ENCODE results near the gene LPCAT3.

The LPCAT3 gene

DNA sequence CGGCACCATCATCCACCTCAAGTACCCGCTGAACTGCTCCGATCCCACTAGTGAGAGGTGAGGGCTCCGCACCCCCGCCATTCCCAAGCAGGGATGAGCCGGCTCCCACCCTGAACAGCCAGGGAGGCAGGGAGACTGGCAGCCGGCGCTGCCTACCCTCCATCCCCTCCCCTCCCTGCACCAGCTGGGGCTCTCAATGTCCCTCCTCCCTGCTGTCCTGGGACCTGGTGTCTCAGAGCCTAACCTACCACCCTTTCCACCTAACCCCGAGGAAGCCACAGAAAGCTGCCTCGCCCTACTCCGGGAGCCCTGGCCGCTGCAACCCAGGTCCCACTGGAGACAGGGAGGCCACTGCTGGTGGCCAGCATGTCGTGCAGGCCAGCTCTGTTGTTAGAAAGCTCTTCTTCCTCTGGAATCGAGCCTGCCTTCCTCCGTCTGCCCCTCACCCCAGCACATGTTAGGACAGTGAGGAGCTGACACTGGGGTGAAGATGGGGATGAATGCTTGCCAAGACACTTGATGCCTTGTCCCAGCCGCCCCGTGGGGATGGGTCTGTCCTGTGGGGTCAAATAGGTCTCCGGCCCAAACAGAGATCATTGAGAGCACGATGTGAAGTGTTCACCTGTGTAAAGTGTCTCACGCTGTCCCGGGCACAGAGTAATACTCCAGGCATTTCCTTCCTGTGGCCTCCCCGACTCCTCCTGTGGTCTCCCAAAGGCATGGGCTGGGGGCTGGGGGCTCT, 66.0 kb downstream of the LPCAT3 start:
- DNase-seq (ENCODE audit: low spot score), result no peak

DNA sequence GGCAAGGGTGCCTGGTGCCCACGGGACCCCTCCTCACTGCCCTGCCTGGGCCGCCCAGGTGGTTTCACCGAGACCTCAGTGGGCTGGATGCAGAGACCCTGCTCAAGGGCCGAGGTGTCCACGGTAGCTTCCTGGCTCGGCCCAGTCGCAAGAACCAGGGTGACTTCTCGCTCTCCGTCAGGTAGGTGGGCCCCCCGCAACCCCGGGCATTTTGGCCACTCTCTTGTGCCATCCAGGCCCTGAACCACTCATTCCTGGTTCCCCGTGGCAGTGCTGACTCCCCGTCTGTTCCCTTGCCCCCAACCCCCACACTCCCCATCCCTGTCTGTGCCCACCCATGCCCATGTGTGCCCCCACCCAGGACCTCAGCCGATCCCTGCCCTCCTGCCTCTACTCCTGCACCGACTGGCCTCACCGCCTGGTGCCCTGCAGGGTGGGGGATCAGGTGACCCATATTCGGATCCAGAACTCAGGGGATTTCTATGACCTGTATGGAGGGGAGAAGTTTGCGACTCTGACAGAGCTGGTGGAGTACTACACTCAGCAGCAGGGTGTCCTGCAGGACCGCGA, 66.6 kb downstream of the LPCAT3 start:
- no peak for DNase-seq (ENCODE audit: low spot score)

DNA sequence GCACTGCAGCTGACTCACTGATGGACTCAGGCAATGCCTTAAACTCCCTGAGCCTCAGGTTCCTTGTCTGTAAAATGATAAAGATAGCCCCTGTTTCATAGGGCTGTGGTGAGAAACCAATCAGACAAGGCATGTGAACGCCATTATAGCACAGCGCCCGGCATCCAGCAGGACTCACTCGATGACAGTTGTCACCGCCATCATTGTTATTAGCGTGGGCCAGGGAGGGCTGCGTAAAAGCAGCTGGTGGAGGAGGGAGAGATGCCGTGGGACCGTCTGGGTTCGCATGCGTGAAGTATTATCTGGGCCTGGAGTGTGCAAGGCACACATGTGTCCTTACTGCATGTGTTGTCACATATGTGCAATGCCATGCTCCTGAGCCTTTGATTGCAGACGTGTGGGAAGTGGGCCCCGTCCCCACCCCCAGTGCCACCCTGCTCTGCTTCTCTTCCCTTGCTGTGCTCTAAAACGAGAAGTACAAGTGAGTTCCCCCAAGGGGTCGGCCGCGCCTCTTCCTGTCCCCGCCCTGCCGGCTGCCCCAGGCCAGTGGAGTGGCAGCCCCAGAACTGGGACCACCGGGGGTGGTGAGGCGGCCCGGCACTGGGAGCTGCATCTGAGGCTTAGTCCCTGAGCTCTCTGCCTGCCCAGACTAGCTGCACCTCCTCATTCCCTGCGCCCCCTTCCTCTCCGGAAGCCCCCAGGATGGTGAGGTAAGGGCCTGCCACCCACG, 67.3 kb downstream of the LPCAT3 start, which contains the start of gene PTPN6:
Gene PTPN6, plus strand, starts transcription at position 546 of the 730 bp plus-strand sequence. Its CDS starts 157 bp downstream, at position 703.
- no peak for DNase-seq (ENCODE audit: low spot score)

DNA sequence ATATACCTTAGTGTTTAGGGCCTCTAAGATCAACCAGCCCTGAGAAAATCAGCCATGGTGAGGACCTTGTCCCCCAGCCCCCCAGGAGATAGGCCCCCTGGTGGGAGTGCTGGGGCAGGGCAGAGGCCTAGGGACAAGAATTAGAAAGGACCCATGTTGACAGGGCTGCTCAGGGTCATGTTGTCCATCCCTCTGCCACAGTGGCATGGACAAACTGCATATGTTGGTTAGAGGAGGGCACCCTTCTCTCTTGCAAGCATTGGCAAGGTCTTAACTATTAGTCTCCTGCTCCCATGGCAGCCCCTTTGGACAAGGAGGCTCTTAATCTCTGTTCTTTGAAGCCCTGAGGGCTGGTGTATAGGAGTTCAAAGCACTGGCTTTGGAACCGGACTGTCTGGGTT, 67.9 kb downstream of the LPCAT3 start:
- DNase-seq (ENCODE audit: low spot score), result no peak

DNA sequence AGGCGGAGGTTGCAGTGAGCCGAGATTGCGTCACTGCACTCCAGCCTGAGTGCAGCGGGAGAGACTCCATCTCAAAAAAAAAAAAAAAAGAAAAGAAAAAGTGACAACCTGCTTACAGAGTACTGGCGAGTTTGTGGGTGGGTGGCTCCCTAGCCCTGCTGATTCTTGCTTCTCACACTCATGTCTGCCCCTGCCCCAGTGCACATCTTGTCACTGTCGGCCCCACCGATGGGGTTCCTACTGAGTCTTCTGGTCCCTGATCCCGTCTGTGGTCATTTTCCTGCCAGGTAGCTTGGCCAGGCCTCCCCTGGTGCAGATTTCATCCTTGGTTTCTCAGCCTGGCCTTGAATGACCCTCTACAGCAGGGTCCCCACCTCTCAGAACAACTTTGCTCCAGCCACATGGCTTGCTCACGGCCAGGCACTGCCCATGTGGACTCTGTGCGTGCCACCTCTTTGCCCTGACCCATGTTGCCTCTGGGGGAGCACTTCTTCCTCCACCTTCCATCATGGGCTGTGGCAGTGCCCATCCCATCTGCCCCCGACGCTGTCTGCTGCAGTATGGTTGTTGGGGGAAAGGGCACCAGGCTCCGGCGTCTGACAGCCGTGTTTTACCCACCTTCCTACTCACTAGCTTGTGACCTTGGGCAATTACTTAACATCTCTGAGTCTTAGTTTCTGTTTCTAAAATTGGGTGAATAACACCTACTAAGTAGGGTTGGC, 69.2 kb downstream of the LPCAT3 start:
- no peak for DNase-seq (ENCODE audit: low spot score)

DNA sequence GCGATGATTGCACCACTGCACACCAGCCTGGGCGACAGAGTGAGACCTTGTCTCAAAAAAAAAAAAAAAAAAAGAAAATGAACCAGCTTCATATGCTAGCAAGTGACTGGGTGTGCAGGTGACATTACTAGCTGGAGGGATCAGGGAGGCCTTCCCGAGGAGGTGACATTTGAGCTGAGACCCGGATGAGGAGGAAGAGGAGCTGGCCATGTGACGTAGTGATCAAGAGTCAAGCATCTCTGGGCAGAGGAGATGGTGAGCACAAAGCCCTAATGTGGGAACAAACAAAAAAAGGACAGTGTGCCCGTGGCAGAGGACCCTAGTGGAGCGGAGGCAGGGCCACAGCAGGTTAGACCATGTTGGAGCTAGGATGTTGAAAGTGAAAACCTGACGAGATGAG, 70.7 kb downstream of the LPCAT3 start:
- no peak for DNase-seq (ENCODE audit: low spot score)

DNA sequence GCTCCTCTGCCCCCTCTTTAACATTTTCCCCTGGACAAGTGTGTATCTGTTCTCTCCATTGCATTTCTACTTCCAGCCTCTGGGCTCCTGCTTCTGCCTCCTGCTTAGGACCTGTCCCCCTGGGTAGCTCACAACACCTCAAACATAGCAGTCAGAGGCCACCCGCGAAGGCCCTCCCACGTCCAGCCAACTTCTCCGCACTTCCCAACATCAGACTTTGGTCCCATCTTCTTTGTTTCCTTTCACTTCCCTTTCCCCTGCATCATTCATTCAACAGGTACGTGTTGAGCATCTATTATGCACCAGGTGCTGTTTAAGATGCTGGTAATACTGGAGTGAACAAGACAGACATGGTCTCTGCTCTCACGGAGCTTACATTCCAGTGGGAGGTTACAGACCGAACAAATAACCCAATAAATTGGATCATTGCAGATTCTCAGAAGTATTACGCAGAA, 71.3 kb downstream of the LPCAT3 start:
- no peak for DNase-seq (ENCODE audit: low spot score)

DNA sequence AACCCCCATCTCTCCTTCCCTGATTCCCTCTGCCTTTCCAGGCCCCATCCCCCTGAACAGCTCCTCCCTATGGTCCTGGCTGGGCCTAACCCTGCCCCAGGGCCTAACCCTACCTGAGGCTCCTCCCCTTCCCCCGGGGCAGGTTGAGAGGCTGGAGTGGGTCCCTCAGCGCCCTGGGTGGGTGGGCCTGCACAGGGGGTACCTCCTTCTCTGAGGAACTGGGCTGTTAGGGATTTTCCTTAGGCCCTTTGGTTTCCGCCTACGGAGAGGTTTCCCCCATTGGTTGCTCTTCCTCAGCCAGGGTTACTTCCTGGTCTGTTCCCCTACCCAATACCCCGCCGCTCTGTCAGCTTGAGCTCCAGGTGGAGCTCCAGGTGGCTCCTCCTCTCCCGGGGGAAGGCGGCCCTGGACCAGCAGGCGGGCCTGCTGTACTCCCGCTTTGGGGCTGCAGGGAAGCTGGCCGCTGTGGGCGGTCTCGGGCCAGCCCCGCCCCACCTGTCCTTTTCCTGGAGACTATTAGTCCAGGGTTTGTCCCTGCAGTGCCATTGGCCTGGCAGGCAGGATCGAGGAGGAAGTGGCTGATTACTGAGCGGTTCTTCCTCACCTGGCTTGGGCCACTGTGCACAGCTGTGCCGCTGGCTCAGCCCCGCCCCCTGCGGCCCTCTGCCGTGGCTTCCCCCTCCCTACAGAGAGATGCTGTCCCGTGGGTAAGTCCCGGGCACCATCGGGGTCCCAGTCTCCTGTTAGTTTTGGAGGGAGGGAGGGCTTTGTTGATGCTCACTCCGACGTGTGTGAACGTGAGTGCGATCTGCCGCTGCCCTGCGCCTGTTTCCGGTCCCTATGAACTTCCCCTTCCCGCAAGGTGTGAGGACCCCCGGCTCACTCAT, 72.0 kb downstream of the LPCAT3 start:
- DNase-seq (ENCODE audit: low spot score), result no peak

DNA sequence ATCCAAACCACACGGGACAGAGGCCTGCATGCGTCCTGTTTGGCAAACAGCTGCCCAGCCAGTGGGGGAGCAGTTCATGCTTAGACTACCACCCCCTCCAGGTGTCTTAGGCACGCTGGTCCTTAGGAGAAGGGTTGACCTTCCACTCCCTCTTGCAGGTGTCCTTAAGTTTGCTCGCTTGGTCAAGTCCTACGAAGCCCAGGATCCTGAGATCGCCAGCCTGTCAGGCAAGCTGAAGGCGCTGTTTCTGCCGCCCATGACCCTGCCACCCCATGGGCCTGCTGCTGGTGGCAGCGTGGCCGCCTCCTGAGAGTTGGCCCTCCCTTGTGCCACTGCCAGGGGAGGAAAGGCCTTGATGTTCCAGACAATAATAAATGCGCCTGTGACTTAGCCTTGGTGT, 72.7 kb downstream of the LPCAT3 start:
- DNase-seq (ENCODE audit: low spot score), result no peak

DNA sequence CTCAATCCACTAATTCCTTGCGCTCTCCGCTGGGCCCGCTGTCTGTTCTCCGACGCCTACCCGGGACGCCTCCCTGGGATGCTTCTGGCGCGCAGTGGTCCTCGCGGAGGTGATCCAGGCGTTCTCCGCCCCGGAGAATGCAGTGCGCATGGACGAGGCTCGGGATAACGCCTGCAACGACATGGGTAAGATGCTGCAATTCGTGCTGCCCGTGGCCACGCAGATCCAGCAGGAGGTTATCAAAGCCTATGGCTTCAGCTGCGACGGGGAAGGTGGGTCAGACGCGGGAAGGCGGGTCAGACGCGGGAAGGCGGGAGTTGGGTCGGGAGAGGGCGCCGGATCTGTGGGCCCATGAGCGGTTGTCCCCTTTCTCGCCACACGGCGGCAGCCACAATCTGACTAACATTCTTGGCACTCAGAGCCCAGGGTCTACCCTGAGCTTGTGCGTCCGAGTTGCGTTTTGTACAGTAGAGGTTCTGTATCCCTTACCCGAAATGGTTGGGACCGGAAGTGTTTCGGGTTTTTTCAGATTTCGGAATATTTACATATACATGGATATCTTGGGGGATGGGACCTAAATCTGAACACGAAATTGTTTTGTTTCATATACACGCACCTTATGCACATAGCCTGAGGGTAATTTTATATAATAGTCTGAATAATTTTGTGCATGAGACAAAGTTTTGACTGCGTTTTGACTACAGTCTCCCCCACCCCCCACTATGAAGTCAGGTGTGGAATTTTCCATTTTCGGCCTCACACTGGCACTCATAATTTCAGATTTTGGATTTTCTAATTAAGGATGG, 73.7 kb downstream of the LPCAT3 start:
- peak; percentile 93 for DNase-seq (ENCODE audit: low spot score)

DNA sequence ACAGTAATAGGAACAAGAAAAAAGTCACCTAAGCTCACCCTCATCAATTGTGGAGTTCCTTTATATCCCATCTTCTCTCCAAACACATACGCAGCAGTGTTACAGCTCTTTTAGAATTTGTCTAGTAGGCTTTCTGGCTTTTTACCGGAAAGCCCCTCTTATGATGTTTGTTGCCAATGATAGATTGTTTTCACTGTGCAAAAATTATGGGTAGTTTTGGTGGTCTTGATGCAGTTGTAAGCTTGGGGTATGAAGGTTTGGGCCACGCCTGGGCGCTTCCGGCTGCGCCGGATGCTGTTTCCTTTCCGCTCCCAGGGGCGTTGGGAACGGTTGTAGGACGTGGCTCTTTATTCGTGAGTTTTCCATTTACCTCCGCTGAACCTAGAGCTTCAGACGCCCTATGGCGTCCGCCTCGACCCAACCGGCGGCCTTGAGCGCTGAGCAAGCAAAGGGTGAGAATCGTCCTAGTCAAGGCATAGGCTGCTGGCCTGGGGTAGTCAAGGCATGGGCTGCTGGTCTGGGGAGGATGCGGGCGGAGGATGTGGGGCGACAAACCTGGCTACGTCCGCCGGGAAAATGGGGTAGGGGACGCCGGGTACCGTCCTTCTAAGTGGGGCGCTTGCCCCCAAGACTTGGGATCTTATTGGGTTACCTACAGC, 74.4 kb downstream of the LPCAT3 start, which contains the start of the genes C12orf57 and RNU7-1:
Gene C12orf57, plus strand, starts transcription at position 301 of the 659 bp plus-strand sequence. Its CDS starts 100 bp downstream, at position 401.
Gene RNU7-1, plus strand, starts transcription at position 95 of the 659 bp plus-strand sequence.
- DNase-seq (ENCODE audit: low spot score), result peak; percentile 85

DNA sequence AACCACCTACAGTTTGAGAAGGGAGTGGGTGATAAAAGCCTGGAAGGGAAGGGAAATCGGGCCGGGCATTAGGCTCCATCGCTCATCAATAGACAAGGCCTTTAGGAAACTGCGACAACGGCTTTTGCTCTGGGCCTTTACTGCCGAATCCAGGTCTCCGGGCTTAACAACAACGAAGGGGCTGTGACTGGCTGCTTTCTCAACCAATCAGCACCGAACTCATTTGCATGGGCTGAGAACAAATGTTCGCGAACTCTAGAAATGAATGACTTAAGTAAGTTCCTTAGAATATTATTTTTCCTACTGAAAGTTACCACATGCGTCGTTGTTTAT, 74.9 kb downstream of the LPCAT3 start:
- peak; percentile 98 for DNase-seq (ENCODE audit: low spot score)

DNA sequence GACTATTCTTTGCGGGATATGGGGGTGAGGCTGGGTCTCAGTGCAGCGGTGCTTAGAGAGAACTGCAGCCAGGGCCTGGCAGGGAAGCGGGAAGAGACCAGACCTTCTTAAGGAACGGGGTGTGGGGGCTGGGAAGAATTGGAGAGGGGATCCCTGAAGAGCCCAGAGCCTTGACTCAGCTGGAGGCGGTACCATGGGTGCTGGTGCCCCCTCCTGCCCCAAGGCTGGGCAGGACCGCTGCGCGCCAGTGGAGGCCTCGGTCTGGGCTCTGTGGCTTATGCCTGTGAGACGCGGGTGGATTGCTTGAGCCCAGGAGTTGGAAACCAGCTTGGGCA, 76.0 kb downstream of the LPCAT3 start:
- DNase-seq (ENCODE audit: low spot score), result no peak

DNA sequence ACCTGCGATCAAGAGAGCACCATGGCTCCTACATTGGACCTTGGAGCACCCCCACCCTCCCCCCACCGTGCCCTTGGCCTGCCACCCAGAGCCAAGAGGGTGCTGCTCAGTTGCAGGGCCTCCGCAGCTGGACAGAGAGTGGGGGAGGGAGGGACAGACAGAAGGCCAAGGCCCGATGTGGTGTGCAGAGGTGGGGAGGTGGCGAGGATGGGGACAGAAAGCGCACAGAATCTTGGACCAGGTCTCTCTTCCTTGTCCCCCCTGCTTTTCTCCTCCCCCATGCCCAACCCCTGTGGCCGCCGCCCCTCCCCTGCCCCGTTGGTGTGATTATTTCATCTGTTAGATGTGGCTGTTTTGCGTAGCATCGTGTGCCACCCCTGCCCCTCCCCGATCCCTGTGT, 76.5 kb downstream of the LPCAT3 start:
- DNase-seq (ENCODE audit: low spot score), result no peak

DNA sequence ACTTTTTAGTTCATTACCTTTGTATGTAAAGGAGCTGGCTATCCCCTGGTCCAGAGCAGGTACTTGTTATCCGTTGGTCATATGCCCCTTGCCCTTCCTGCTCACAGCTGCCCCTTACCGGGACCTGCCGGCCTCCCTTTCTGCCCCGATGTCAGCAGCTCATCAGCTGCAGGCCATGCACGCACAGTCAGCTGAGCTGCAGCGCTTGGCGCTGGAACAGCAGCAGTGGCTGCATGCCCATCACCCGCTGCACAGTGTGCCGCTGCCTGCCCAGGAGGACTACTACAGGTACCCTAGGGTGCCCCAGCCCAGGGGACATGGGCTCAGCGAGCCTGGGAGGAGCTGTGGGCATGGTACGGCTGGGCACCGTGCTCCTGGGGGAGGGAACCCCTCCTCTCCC, 77.0 kb downstream of the LPCAT3 start:
- DNase-seq (ENCODE audit: low spot score), result no peak

DNA sequence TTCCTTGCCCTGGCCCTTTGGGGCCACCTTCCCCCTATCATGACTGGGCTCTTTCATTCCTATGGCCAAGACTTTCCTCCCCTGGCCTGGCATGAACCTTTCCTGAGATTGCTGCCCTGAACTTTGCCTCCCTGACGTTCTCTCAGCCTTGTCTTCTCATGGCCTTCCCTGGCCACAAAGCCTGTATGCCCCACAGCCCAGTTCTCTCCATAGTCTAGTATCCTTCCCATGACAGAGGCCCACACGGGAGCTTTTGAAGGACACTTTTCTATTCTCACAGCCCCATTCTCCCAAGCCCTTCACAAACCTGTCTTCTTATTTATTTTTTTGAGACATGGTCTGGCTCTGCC, 79.1 kb downstream of the LPCAT3 start:
- DNase-seq (ENCODE audit: low spot score), result no peak

DNA sequence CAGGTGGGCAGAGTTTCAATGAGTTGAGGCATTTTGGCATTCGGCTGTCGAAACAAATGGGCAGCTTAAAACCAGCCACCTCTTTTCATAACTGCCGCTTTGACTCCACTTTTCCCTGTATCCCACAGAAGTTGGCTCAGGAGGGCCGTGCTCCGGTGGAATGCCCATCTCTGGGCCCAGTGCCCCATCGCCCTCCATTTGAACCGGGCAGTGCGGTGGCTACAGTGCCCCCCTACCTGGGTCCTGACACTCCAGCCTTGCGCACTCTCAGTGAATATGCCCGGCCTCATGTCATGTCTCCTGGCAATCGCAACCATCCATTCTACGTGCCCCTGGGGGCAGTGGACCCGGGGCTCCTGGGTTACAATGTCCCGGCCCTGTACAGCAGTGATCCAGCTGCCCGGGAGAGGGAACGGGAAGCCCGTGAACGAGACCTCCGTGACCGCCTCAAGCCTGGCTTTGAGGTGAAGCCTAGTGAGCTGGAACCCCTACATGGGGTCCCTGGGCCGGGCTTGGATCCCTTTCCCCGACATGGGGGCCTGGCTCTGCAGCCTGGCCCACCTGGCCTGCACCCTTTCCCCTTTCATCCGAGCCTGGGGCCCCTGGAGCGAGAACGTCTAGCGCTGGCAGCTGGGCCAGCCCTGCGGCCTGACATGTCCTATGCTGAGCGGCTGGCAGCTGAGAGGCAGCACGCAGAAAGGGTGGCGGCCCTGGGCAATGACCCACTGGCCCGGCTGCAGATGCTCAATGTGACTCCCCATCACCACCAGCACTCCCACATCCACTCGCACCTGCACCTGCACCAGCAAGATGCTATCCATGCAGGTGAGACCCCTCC, 79.7 kb downstream of the LPCAT3 start:
- DNase-seq (ENCODE audit: low spot score), result no peak

DNA sequence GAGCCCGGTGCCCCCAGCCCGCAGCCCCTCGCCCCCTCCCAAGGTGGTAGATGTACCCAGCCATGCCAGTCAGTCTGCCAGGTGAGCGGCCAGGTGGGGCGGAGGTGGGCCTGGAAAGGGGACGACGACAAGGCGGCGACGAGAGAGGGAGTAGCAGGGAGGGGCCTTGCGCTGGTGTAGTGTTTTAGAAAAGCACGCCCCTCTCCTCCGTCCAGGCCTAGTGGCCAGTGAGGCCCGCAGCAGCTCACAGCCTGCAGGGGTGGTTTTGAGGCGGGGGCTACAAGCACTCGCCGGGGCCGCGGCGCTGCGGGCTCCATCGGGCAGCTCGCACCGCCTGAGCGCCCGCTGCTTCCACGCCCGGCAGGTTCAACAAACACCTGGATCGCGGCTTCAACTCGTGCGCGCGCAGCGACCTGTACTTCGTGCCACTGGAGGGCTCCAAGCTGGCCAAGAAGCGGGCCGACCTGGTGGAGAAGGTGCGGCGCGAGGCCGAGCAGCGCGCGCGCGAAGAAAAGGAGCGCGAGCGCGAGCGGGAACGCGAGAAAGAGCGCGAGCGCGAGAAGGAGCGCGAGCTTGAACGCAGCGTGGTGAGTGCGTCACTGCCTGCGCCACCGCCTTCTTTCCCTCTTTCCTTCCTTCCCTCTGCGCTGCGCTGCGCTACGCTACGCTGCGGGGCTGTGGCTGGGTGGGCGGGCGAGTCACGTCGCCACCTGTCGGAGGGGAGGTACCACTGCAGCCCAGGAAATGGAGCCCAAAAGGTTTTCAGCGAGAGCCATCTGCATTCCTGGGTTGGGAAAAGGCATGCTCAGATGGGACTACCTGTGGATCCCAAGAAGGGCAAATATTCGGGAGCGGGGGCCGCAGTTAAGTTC, 80.6 kb downstream of the LPCAT3 start:
- peak; percentile 89 for DNase-seq (ENCODE audit: low spot score)

Data from hepatic stellate cell (primary cell).